HG02852 (cell line): ENCODE data around the gene RAB14.
"Not testable (repeated sequence)": the region's sequence is repeated elsewhere in the genome, so short reads cannot be mapped to it uniquely, and the experiment has no call there.

Experiments
- ATAC-seq: cut with Tn5 transposase; IDR thresholded peaks from one replicate; pipeline ENCODE4 v1.9.1; 2021; ENCODE audit warnings: mild to moderate bottlenecking, moderate library complexity; ENCODE audit not compliant: unreplicated experiment

The RAB14 gene

GRCh38 chr9:121192959-121193640, 8.6 kb downstream of the RAB14 start:
- no peak for ATAC-seq

GRCh38 chr9:121192518-121192917, 9.2 kb downstream of the RAB14 start:
- ATAC-seq, result no peak

GRCh38 chr9:121191235-121191634, 10.4 kb downstream of the RAB14 start:
- ATAC-seq, result no peak

GRCh38 chr9:121189660-121190059, 12.0 kb downstream of the RAB14 start:
- no peak for ATAC-seq

- no peak for ATAC-seq
Observed at GRCh38 chr9:121189006-121189405, 12.7 kb downstream of the RAB14 start.

GRCh38 chr9:121187636-121188305, 13.9 kb downstream of the RAB14 start:
- no peak for ATAC-seq

GRCh38 chr9:121185774-121186403, 15.8 kb downstream of the RAB14 start:
- ATAC-seq, result no peak

GRCh38 chr9:121185178-121185745, 16.4 kb downstream of the RAB14 start:
- no peak for ATAC-seq

- no peak for ATAC-seq
Observed at GRCh38 chr9:121184463-121184862, 17.2 kb downstream of the RAB14 start.

GRCh38 chr9:121183666-121184423, 17.8 kb downstream of the RAB14 start:
- no peak for ATAC-seq

GRCh38 chr9:121182989-121183388, 18.7 kb downstream of the RAB14 start:
- no peak for ATAC-seq

- no peak for ATAC-seq
Observed at GRCh38 chr9:121182101-121182836, 19.4 kb downstream of the RAB14 start.

- no peak for ATAC-seq
Observed at GRCh38 chr9:121179930-121180681, 21.6 kb downstream of the RAB14 start.

- ATAC-seq, result not testable (repeated sequence)
Observed at GRCh38 chr9:121179373-121179721, 22.3 kb downstream of the RAB14 start.

GRCh38 chr9:121178676-121179372, 22.8 kb downstream of the RAB14 start:
- ATAC-seq, result no peak

GRCh38 chr9:121173501-121173900, 28.2 kb downstream of the RAB14 start:
- ATAC-seq, result no peak

GRCh38 chr9:121172726-121173487, 28.8 kb downstream of the RAB14 start:
- no peak for ATAC-seq

- no peak for ATAC-seq
Observed at GRCh38 chr9:121171236-121171635, 30.4 kb downstream of the RAB14 start.
